H1 (cell line): ENCODE results near the gene MPPED2.

Experiments used
- BRCA1 ChIP-seq: IDR thresholded peaks from 2 replicates; pipeline ENCODE4 v1.6.1; 2012; ENCODE audit warnings: low read depth, low read length, improper control_type of control experiment
- CBX5 ChIP-seq: fragments of 300-800, 300-1000 bp; sonication (generic); IDR thresholded peaks from 2 replicates; pipeline ENCODE4 v1.7.1; 2016; ENCODE audit warnings: antibody characterized with exemption, low read length, low read depth
- CHD1 ChIP-seq: IDR thresholded peaks from 2 replicates; pipeline ENCODE4 v1.6.1; 2012; ENCODE audit warnings: low read depth, low read length, improper control_type of control experiment
- CHD2 ChIP-seq: IDR thresholded peaks from 2 replicates; pipeline ENCODE4 v1.6.1; 2012; ENCODE audit warnings: low read length, improper control_type of control experiment
- CTCF ChIP-seq, 3 experiments: IDR thresholded peaks; 1 replicate in 2 of 3; 2 replicates in 1 of 3; pipeline versions ENCODE4 v1.5.1 to v1.6.1; 2011; ENCODE audit warnings: low read length in 3 of 3, mild to moderate bottlenecking in 3 of 3, inconsistent platforms in 2 of 3, low read depth in 1 of 3, moderate library complexity in 1 of 3; ENCODE audit not compliant: insufficient read depth in 1 of 3; ENCODE audit errors: control extremely low read depth in 1 of 3
- EZH2 ChIP-seq: fragments of 200-600 bp; sonication (generic); IDR thresholded peaks from 2 replicates; pipeline ENCODE4 v1.7.1; 2012; ENCODE audit warnings: low read depth, mild to moderate bottlenecking, moderate library complexity, low read length, inconsistent platforms; ENCODE audit not compliant: severe bottlenecking
- JUN ChIP-seq: IDR thresholded peaks from 2 replicates; pipeline ENCODE4 v1.6.1; 2011; ENCODE audit warnings: low read depth, mild to moderate bottlenecking, improper control_type of control experiment, low read length
- RFX5 ChIP-seq: IDR thresholded peaks from 2 replicates; pipeline ENCODE4 v1.6.1; 2011; ENCODE audit warnings: low read depth, low read length, improper control_type of control experiment, borderline replicate concordance
- SP2 ChIP-seq: IDR thresholded peaks from 2 replicates; pipeline ENCODE4 v1.6.1; 2012; ENCODE audit warnings: mild to moderate bottlenecking, low read length, inconsistent platforms
- SUZ12 ChIP-seq: fragments of 200-600 bp; sonication (generic); IDR thresholded peaks from 2 replicates; pipeline ENCODE4 v1.6.1; 2012; ENCODE audit warnings: mild to moderate bottlenecking, inconsistent platforms, low read length, moderate library complexity, mixed read lengths
- TAF1 ChIP-seq: IDR thresholded peaks from 2 replicates; pipeline ENCODE4 v1.6.1; 2011; ENCODE audit warnings: mild to moderate bottlenecking, low read depth, low read length

GRCh38 chr11:30502305-30502704 lies 83.8 kb downstream of the MPPED2 start:
- TF ChIP-seq CTCF (IDR thresholded peaks at IDR 0.05; ENCODE audit: control extremely low read depth in 1 of 3, insufficient read depth in 1 of 3, low read depth in 1 of 3, low read length in 3 of 3) = no peak
- no peak for TF ChIP-seq RFX5
- TF ChIP-seq SP2 = no peak
- TF ChIP-seq EZH2 = no peak
- TF ChIP-seq TAF1 = no peak
- no peak for TF ChIP-seq SUZ12
- TF ChIP-seq BRCA1 = no peak
- no peak for TF ChIP-seq CBX5
- TF ChIP-seq JUN = no peak
- TF ChIP-seq CHD2 = no peak
- no peak for TF ChIP-seq CHD1
